ENCODE results near the gene C1orf198. TPM values are rescaled to one million over a fixed set of nuclear protein-coding genes. Genes with fewer than 3 reads are reported as not detected.

Gene C1orf198
- total RNA-seq, 1 experiment from 2014 or later = 22.9 TPM

GRCh38 chr1:230790026-230790425, 78.3 kb downstream of the C1orf198 start:
- DNase-seq (ENCODE audit: low read depth, low spot score) = no peak
- H3K4me3 ChIP-seq (replicated peaks in 1 of 2; ENCODE audit: low read depth in 1 of 2, low read length in 2 of 2) = no peak overlapping the region
- intact Hi-C loops (cut with micrococcal nuclease) = no loop called here
- ChIA-PET POLR2A (no interaction called here), RAD21 (ENCODE audit: low non-redundant PET in 1 of 2, low total read pairs in 2 of 2, uncharacterized antibody in 2 of 2, unreplicated experiment in 2 of 2) (no interaction called here), CTCF (no interaction called here)
- H3K9ac ChIP-seq (ENCODE audit: low read length) = no peak overlapping the region
- H3K79me2 ChIP-seq (ENCODE audit: insufficient read depth, low read length) = no peaks in the 10 kb centered on the region
- H3K36me3 ChIP-seq (ENCODE audit: control insufficient read depth in 1 of 2, insufficient read depth in 2 of 2, low read length in 2 of 2) = no peaks in the 10 kb centered on the region
- no peaks in the 10 kb centered on the region for H3K9me2 ChIP-seq (ENCODE audit: insufficient read depth)
- no peaks in the 10 kb centered on the region for H3K9me3 ChIP-seq (ENCODE audit: control insufficient read depth in 1 of 2, insufficient read depth in 1 of 2, low read depth in 1 of 2, low read length in 2 of 2)
- no TSS peak for BruUV-seq (replicated peaks)
- H3K27ac ChIP-seq (ENCODE audit: low read depth, low read length) = no peak overlapping the region
- no peaks in the 10 kb centered on the region for H4K20me1 ChIP-seq (ENCODE audit: insufficient read depth)
- H3K4me1 ChIP-seq (ENCODE audit: control insufficient read depth in 1 of 2, insufficient read depth in 2 of 2, low read length in 2 of 2) = no peaks in the 10 kb centered on the region
- no peak overlapping the region for H3K4me2 ChIP-seq (ENCODE audit: low read length)
- TF ChIP-seq SP1 (IDR thresholded peaks at IDR 0.05; ENCODE audit: low read depth) = no peak
- TF ChIP-seq EZH2 (IDR thresholded peaks at IDR 0.05) = no peak
- H3K27me3 ChIP-seq (ENCODE audit: insufficient read depth, low read length) = no peaks in the 10 kb centered on the region
- H2AFZ ChIP-seq (ENCODE audit: low read depth, low read length, poor library complexity, severe bottlenecking) = no peak overlapping the region
- ATAC-seq = no peak

- DNase-seq (ENCODE audit: low read depth, low spot score) (no peak), ATAC-seq (no peak)
- TF ChIP-seq SIN3A (IDR thresholded peaks at IDR 0.05; ENCODE audit: low read depth) = no peak
- no peak for TF ChIP-seq POLR2A (IDR thresholded peaks at IDR 0.05; ENCODE audit: borderline replicate concordance, extremely low read depth, insufficient read depth, insufficient read length)
- intact Hi-C loops (cut with micrococcal nuclease) = no loop called here
- RAD21 ChIA-PET (ENCODE audit: low non-redundant PET in 1 of 2, low total read pairs in 2 of 2, uncharacterized antibody in 2 of 2, unreplicated experiment in 2 of 2) = no interaction called here
- no peaks in the 10 kb centered on the region for H3K79me2 ChIP-seq (ENCODE audit: insufficient read depth, low read length)
- no peaks in the 10 kb centered on the region for H4K20me1 ChIP-seq (ENCODE audit: insufficient read depth)
- no peaks in the 10 kb centered on the region for H3K36me3 ChIP-seq (ENCODE audit: control insufficient read depth in 1 of 2, insufficient read depth in 2 of 2, low read length in 2 of 2)
- no peak overlapping the region for H3K27ac ChIP-seq (ENCODE audit: low read depth, low read length)
- CTCF ChIA-PET = interaction anchor here (1.5 kb wide), 1 partner anchor 9 kb away, joined by 3 read pairs; no protein-coding TSS in a partner anchor
- H3K9me3 ChIP-seq (ENCODE audit: control insufficient read depth in 1 of 2, insufficient read depth in 1 of 2, low read depth in 1 of 2, low read length in 2 of 2) = no peaks in the 10 kb centered on the region
- no peak overlapping the region for H3K9ac ChIP-seq (ENCODE audit: low read length)
- H3K4me3 ChIP-seq (replicated peaks in 1 of 2; ENCODE audit: low read depth in 1 of 2, low read length in 2 of 2) = no peak overlapping the region
- POLR2A ChIA-PET = no interaction called here
- no peaks in the 10 kb centered on the region for H3K9me2 ChIP-seq (ENCODE audit: insufficient read depth)
- no peaks in the 10 kb centered on the region for H3K4me1 ChIP-seq (ENCODE audit: control insufficient read depth in 1 of 2, insufficient read depth in 2 of 2, low read length in 2 of 2)
- H3K4me2 ChIP-seq (ENCODE audit: low read length) = no peak overlapping the region
- no peak overlapping the region for H2AFZ ChIP-seq (ENCODE audit: low read depth, low read length, poor library complexity, severe bottlenecking)
- H3K27me3 ChIP-seq (ENCODE audit: insufficient read depth, low read length) = no peaks in the 10 kb centered on the region
- no TSS peak for BruUV-seq (replicated peaks)
Measured at GRCh38 chr1:230788561-230789275, 79.6 kb downstream of the C1orf198 start.

Measured in HCT116 (cell line).